MM.1S (cell line): ENCODE measurements around the gene MAPK6.

Experiments
- DNase-seq: peaks from one replicate; pipeline ENCODE4 v3.0.0-alpha.2; 2015
- H2AFZ ChIP-seq: fragments of 300-600 bp; sonication (generic); 2 replicates; pipeline ENCODE4 v1.6.0; 2016; ENCODE audit warnings: antibody characterized with exemption, low read length
- H3F3A ChIP-seq: fragments of 300-600 bp; sonication (generic); 2 replicates; pipeline ENCODE4 v1.6.1; 2016; ENCODE audit warnings: mild to moderate bottlenecking, antibody characterized with exemption, low read length, moderate library complexity, mixed read lengths; ENCODE audit not compliant: insufficient read depth
- H3K27ac ChIP-seq: fragments of 300-600 bp; sonication (generic); 2 replicates; pipeline ENCODE4 v1.5.1; 2016; ENCODE audit warnings: mild to moderate bottlenecking, low read length
- H3K27me3 ChIP-seq: fragments of 300-600 bp; sonication (generic); replicated peaks from 2 replicates; pipeline ENCODE4 v1.6.0; 2016; ENCODE audit warnings: low read length; ENCODE audit not compliant: insufficient read depth
- H3K36me3 ChIP-seq: fragments of 300-600 bp; sonication (generic); replicated peaks from 2 replicates; pipeline ENCODE4 v1.6.1; 2016; ENCODE audit warnings: mild to moderate bottlenecking, low read length, mixed read lengths; ENCODE audit not compliant: insufficient read depth
- H3K4me1 ChIP-seq: fragments of 300-600 bp; sonication (generic); 2 replicates; pipeline ENCODE4 v1.6.1; 2016; ENCODE audit warnings: low read length, mixed read lengths
- H3K4me2 ChIP-seq: fragments of 300-600 bp; sonication (generic); 2 replicates; pipeline ENCODE4 v1.6.0; 2016; ENCODE audit warnings: low read depth, low read length
- H3K4me3 ChIP-seq: fragments of 300-600 bp; sonication (generic); 2 replicates; pipeline ENCODE4 v1.5.1; 2016; ENCODE audit warnings: low read length, mixed read lengths
- H3K79me2 ChIP-seq: fragments of 300-600 bp; sonication (generic); 2 replicates; pipeline ENCODE4 v1.6.1; 2016; ENCODE audit warnings: mixed run types, low read length, mixed read lengths
- H3K9ac ChIP-seq: fragments of 300-600 bp; sonication (generic); 2 replicates; pipeline ENCODE4 v1.6.1; 2016; ENCODE audit warnings: low read length, mixed read lengths
- H3K9me2 ChIP-seq: fragments of 300-600 bp; sonication (generic); replicated peaks from 2 replicates; pipeline ENCODE4 v1.6.1; 2016; ENCODE audit warnings: mild to moderate bottlenecking, low read length, mixed read lengths; ENCODE audit not compliant: insufficient read depth
- H3K9me3 ChIP-seq: fragments of 300-600 bp; sonication (generic); replicated peaks from 2 replicates; pipeline ENCODE4 v1.6.1; 2016; ENCODE audit warnings: mild to moderate bottlenecking, low read length, mixed read lengths; ENCODE audit not compliant: insufficient read depth
- H4K20me1 ChIP-seq: fragments of 300-600 bp; sonication (generic); 2 replicates; pipeline ENCODE4 v1.6.1; 2016; ENCODE audit warnings: mild to moderate bottlenecking, low read length, moderate library complexity, mixed read lengths; ENCODE audit not compliant: insufficient read depth
- CTCF ChIP-seq: fragments of 300-600 bp; sonication (generic); IDR thresholded peaks from 2 replicates; pipeline ENCODE4 v1.5.1; 2016; ENCODE audit warnings: antibody characterized with exemption, low read length, mixed read lengths
- EZH2 ChIP-seq: fragments of 300-600 bp; sonication (generic); optimal IDR thresholded peaks from 2 replicates; pipeline ENCODE3; 2017; ENCODE audit warnings: low read depth, mild to moderate bottlenecking, antibody characterized with exemption, low read length, mixed read lengths
- EZH2phosphoT487 ChIP-seq: fragments of 300-600 bp; sonication (generic); IDR thresholded peaks from 2 replicates; pipeline ENCODE4 v1.6.1; 2018; ENCODE audit warnings: antibody characterized with exemption, low read length

MAPK6 gene

GRCh38 chr15:52010633-52011595, 8.1 kb upstream of the MAPK6 start:
- Histone ChIP-seq H3K27ac (no peak overlapping the region), H3K9me2 (no peaks in the 10 kb centered on the region), H3K79me2 (no peaks in the 10 kb centered on the region), H3K9me3 (no peaks in the 10 kb centered on the region), H3K27me3 (no peaks in the 10 kb centered on the region), H3K4me3 (no peak overlapping the region), H3F3A (peaks cover 10% of the 10 kb centered on the region; the same call in 1 of the 2 replicates), H3K4me2 (no peak overlapping the region), H3K36me3 (no peaks in the 10 kb centered on the region), H3K9ac (no peak overlapping the region), H4K20me1 (no peaks in the 10 kb centered on the region), H2AFZ (no peak overlapping the region), H3K4me1 (peaks cover 24% of the 10 kb centered on the region)
- TF ChIP-seq CTCF (no peak), EZH2phosphoT487 (no peak), EZH2 (no peak)
- DNase-seq: no peak

GRCh38 chr15:52011711-52012144, 7.3 kb upstream of the MAPK6 start:
- Histone ChIP-seq H3K4me1 (peaks cover 19% of the 10 kb centered on the region), H3K9me3 (no peaks in the 10 kb centered on the region), H3K27me3 (no peaks in the 10 kb centered on the region), H3K9me2 (no peaks in the 10 kb centered on the region), H2AFZ (no peak overlapping the region), H3F3A (peaks cover 6% of the 10 kb centered on the region; the same call in 1 of the 2 replicates), H3K36me3 (no peaks in the 10 kb centered on the region), H3K9ac (no peak overlapping the region), H3K4me2 (no peak overlapping the region), H3K27ac (no peak overlapping the region), H3K4me3 (no peak overlapping the region), H3K79me2 (no peaks in the 10 kb centered on the region), H4K20me1 (no peaks in the 10 kb centered on the region)
- no peak for DNase-seq
- TF ChIP-seq EZH2 (no peak), EZH2phosphoT487 (no peak), CTCF (no peak)

DNA sequence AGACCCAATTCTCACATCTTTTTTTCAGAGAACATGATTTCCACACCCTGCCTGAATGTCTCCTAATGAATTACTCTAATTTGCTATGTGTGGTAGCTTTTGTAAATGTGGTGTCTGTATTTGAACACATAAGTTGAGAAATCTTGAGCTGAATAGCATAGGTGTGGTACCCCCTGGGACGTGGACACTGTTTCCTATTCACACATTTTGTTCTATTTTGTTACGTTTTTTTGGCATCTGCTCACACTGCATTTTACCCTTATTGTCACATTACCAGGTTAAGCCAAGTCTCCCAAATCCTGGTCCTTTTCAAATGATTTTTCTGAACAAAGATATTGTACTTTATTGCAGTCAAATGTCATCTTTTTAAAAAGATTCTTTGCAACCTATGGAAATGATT, 6.8 kb upstream of the MAPK6 start:
- no peak for DNase-seq
- no peak overlapping the region for H3K27ac ChIP-seq
- H2AFZ ChIP-seq: no peak overlapping the region
- H3K4me1 ChIP-seq: peaks cover 14% of the 10 kb centered on the region
- H3K9me2 ChIP-seq: no peaks in the 10 kb centered on the region
- H4K20me1 ChIP-seq: no peaks in the 10 kb centered on the region
- no peaks in the 10 kb centered on the region for H3K36me3 ChIP-seq
- no peaks in the 10 kb centered on the region for H3K27me3 ChIP-seq
- H3K9ac ChIP-seq: no peak overlapping the region
- no peaks in the 10 kb centered on the region for H3K9me3 ChIP-seq
- peaks cover 2% of the 10 kb centered on the region; the same call in 1 of the 2 replicates for H3F3A ChIP-seq
- no peak overlapping the region for H3K4me3 ChIP-seq
- no peak overlapping the region for H3K4me2 ChIP-seq
- no peak for TF ChIP-seq EZH2phosphoT487
- TF ChIP-seq EZH2: no peak
- TF ChIP-seq CTCF: no peak
- H3K79me2 ChIP-seq: no peaks in the 10 kb centered on the region
